ENCODE data around the gene AQR. TPM values are rescaled to one million over a fixed set of nuclear protein-coding genes. Genes with fewer than 3 reads are reported as not detected.

Gene AQR
- total and polyA plus RNA-seq, 2 experiments from 2014 or later: 42.3 to 67.3 TPM

- Histone ChIP-seq H3F3A (replicated peaks; ENCODE audit: low read depth) (no peaks in the 10 kb centered on the region), H3K36me3 (ENCODE audit: insufficient read depth) (no peaks in the 10 kb centered on the region; the same call in 1 of the 2 replicates), H3K9me2 (ENCODE audit: insufficient read depth) (0 out of 2 replicates have a peak, but pooled peaks cover 7% of the 10 kb centered on the region), H3K27me3 (ENCODE audit: insufficient read depth) (no peaks in the 10 kb centered on the region), H3K4me3 (no peak overlapping the region), H3K4me2 (no peak overlapping the region), H3K79me2 (replicated peaks; ENCODE audit: insufficient read depth) (no peaks in the 10 kb centered on the region), H4K20me1 (replicated peaks; ENCODE audit: insufficient read depth) (no peaks in the 10 kb centered on the region), H2AFZ (no peak overlapping the region), H3K27ac (ENCODE audit: low read depth) (no peak overlapping the region; the same call in 1 of the 2 replicates), H3K4me1 (ENCODE audit: insufficient read depth) (no peaks in the 10 kb centered on the region)
- Mint-ChIP-seq H3K27ac (no peak overlapping the region), H3K27me3 (ENCODE audit: insufficient read depth, low read depth, poor library complexity) (no peaks in the 10 kb centered on the region), H3K9me3 (no peaks in the 10 kb centered on the region), H3K36me3 (ENCODE audit: low read depth) (peaks cover 19% of the 10 kb centered on the region), H3K4me1 (no peaks in the 10 kb centered on the region), H3K4me3 (no peak overlapping the region)
- ATAC-seq (no peak), DNase-seq (ENCODE audit: low spot score) (no peak)
- no peak for TF ChIP-seq EZH2phosphoT487 (IDR thresholded peaks at IDR 0.05; ENCODE audit: unreplicated experiment)
- no peak for TF ChIP-seq ZNF114 (CRISPR knock-in tag; IDR thresholded peaks at IDR 0.05)
- TF ChIP-seq CREB1 (CRISPR knock-in tag; IDR thresholded peaks at IDR 0.05; ENCODE audit: low read depth): no peak
- TF ChIP-seq POLR2AphosphoS5 (IDR thresholded peaks at IDR 0.05; ENCODE audit: low read depth): no peak
- TF ChIP-seq CTCF (conservative IDR thresholded peaks at IDR 0.05; ENCODE audit: low read depth in 2 of 2): no peak
- no peak for TF ChIP-seq EZH2 (IDR thresholded peaks at IDR 0.05; ENCODE audit: low read depth, unreplicated experiment)
- TF ChIP-seq STAT1 (IDR thresholded peaks at IDR 0.05; ENCODE audit: unreplicated experiment): no peak
- no peak for TF ChIP-seq ZNF462 (CRISPR knock-in tag; IDR thresholded peaks at IDR 0.05)
- TF ChIP-seq JUNB (IDR thresholded peaks at IDR 0.05; ENCODE audit: unreplicated experiment): no peak
- no peak for TF ChIP-seq ETS1 (IDR thresholded peaks at IDR 0.05)
- TF ChIP-seq NANOG (IDR thresholded peaks at IDR 0.05; ENCODE audit: borderline replicate concordance): no peak
- TF ChIP-seq ZNF331 (CRISPR knock-in tag; IDR thresholded peaks at IDR 0.05; ENCODE audit: low read depth): no peak
- no peak for TF ChIP-seq REST (IDR thresholded peaks at IDR 0.05; ENCODE audit: unreplicated experiment)
Measured at GRCh38 chr15:34854232-34854631, 115.3 kb downstream of the AQR start.

Measured in GM23338 (cell line).